C4-2B (cell line): Measurements from ENCODE around the gene MATN1.

Experiments used
- H3K27ac ChIP-seq: fragments of 450-650 bp; 2 replicates; pipeline ENCODE4 v1.5.1; 2017
- ZFX ChIP-seq: fragments of 450-650 bp; IDR thresholded peaks from 2 replicates; pipeline ENCODE4 v1.6.1; 2017
- TF ChIP-seq, protein P1 (sequence below): fragments of 450-650 bp; conservative IDR thresholded peaks from 2 replicates; pipeline ENCODE4 v1.5.1; 2017; ENCODE audit warnings: mild to moderate bottlenecking

MATN1 gene

DNA sequence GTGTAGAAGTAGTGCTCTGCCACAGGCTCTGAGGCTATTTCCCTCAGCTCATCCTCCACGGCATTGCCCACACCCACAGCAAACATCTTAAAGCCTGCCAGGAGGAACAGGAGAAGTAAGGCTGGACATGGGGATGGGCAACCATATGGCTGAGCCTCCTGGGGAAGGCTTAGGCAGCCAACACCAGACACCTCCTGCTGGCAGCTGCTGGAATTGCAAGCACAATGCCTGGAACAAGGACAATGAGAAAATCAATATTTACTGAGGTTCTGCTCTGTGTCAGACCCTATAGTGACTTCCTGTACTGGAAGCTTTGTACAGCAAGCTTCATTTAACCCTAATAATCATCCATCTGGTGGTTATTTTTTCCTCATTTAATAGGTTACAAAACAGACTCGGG is 8.2 kb downstream of the MATN1 start:
- TF ChIP-seq, protein P1, sequence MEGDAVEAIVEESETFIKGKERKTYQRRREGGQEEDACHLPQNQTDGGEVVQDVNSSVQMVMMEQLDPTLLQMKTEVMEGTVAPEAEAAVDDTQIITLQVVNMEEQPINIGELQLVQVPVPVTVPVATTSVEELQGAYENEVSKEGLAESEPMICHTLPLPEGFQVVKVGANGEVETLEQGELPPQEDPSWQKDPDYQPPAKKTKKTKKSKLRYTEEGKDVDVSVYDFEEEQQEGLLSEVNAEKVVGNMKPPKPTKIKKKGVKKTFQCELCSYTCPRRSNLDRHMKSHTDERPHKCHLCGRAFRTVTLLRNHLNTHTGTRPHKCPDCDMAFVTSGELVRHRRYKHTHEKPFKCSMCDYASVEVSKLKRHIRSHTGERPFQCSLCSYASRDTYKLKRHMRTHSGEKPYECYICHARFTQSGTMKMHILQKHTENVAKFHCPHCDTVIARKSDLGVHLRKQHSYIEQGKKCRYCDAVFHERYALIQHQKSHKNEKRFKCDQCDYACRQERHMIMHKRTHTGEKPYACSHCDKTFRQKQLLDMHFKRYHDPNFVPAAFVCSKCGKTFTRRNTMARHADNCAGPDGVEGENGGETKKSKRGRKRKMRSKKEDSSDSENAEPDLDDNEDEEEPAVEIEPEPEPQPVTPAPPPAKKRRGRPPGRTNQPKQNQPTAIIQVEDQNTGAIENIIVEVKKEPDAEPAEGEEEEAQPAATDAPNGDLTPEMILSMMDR = peak; percentile 54
- TF ChIP-seq ZFX = no peak
- no peak overlapping the region for H3K27ac ChIP-seq

- H3K27ac ChIP-seq = no peak overlapping the region
- TF ChIP-seq, protein P1 = no peak
- no peak for TF ChIP-seq ZFX
Observed at GRCh38 chr1:30714536-30715090, 8.8 kb downstream of the MATN1 start.

DNA sequence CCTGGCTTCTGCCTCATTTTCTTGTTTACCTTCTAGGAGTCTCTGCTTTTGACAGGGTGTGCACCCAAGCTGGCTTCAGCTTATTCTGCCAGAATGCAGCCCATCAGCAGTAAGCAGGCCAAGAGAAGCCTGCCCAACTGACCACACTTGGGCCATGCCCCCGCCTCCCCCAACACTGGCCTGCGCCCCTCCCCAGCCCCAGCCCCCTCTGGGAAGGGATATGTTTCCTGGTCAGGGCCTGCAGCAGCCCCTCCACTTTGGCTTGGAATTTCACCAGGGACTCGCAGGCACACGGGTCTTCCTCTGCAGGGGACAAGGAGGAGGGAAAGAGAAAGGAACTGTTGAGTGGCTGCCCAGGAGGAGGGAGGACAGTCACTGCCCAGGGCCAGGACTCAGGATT is 9.4 kb downstream of the MATN1 start:
- H3K27ac ChIP-seq = no peak overlapping the region
- no peak for TF ChIP-seq ZFX
- TF ChIP-seq, protein P1 = no peak

- TF ChIP-seq, protein P1 = no peak
- H3K27ac ChIP-seq = no peak overlapping the region
Observed at GRCh38 chr1:30713311-30713710, 10.1 kb downstream of the MATN1 start.

DNA sequence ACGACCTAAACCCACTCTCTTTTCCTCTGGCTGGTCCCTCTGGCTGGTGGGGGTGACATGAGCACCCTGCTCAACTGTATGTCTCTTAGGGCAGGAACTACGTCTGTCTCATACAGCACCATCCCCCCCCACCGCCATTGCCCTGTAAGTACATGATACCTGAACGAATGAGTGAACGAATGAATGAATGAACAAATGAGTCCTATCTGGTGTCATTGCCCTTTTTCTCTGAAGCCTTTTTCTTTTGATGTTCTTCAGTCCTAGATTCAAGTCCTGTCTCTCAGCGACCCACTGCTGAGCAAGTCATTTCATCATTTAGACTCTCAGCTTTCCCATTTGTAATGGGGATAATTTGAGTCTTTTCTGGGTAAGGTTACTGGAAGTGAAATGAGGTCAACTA is 10.8 kb downstream of the MATN1 start:
- no peak overlapping the region for H3K27ac ChIP-seq
- no peak for TF ChIP-seq ZFX
- TF ChIP-seq, protein P1 = no peak

DNA sequence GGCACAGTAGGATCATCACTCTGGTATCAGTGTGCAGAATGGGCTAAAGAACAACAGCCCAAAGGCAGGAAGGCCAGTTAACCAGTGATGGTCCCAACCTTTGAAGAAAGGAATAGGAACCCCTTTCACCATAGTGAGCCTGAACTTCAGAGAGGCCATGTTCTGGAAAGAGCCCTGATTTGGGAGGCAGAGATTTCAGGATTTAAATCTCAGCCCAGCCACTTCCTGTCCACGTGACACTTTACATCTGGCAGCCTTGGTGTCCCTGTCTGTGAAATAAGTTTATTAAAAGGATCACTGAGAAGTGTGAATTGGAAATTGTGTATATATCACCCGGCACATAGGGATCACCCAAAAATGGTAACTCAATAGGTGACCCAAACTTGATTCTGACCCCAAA is 13.0 kb downstream of the MATN1 start:
- TF ChIP-seq ZFX = no peak
- TF ChIP-seq, protein P1 = no peak
- H3K27ac ChIP-seq = no peak overlapping the region

- no peak overlapping the region for H3K27ac ChIP-seq
- TF ChIP-seq, protein P1 = peak; percentile 62
- no peak for TF ChIP-seq ZFX
Observed at GRCh38 chr1:30708361-30708728, 15.0 kb downstream of the MATN1 start.
